ENCODE data around the gene VSX2. TPM values are rescaled to one million over a fixed set of nuclear protein-coding genes. Genes with fewer than 3 reads are reported as not detected.

The VSX2 gene
- polyA plus RNA-seq, 1 donor from 2014 or later, result not detected

GRCh38 chr14:74221741-74222140 lies 17.5 kb upstream of the VSX2 start:
- Histone ChIP-seq H3K27ac (ENCODE audit: low read length) (no peak overlapping the region), H3K4me2 (ENCODE audit: low read length) (no peak overlapping the region), H3K79me2 (replicated peaks; ENCODE audit: insufficient read depth, low read length) (no peaks in the 10 kb centered on the region), H4K20me1 (ENCODE audit: insufficient read depth) (no peaks in the 10 kb centered on the region), H2AFZ (ENCODE audit: low read depth, low read length) (no peak overlapping the region), H3F3A (ENCODE audit: insufficient read depth, low read length, poor library complexity, severe bottlenecking) (no peaks in the 10 kb centered on the region), H3K9me3 (ENCODE audit: low read length) (no peaks in the 10 kb centered on the region), H3K4me3 (ENCODE audit: low read length) (no peak overlapping the region), H3K27me3 (ENCODE audit: insufficient read depth, low read depth, low read length) (no peaks in the 10 kb centered on the region), H3K36me3 (ENCODE audit: insufficient read depth, low read length) (no peaks in the 10 kb centered on the region), H3K9ac (ENCODE audit: low read length) (no peak overlapping the region), H3K9me2 (ENCODE audit: insufficient read depth, low read length) (no peaks in the 10 kb centered on the region)
- TF ChIP-seq SMC3 (conservative IDR thresholded peaks at IDR 0.05; ENCODE audit: poor library complexity), result no peak
- no peak for TF ChIP-seq MXI1 (conservative IDR thresholded peaks at IDR 0.05; ENCODE audit: poor library complexity, severe bottlenecking)
- no peak for TF ChIP-seq EP300 (conservative IDR thresholded peaks at IDR 0.05; ENCODE audit: poor library complexity, severe bottlenecking)
- no peak for TF ChIP-seq EZH2 (IDR thresholded peaks at IDR 0.05; ENCODE audit: borderline replicate concordance, insufficient read depth, low read length, poor library complexity, severe bottlenecking)
- TF ChIP-seq CTCF (IDR thresholded peaks at IDR 0.05; ENCODE audit: poor library complexity, severe bottlenecking), result no peak
- no peak for TF ChIP-seq REST (IDR thresholded peaks at IDR 0.05; ENCODE audit: borderline replicate concordance)
- TF ChIP-seq TAF1 (IDR thresholded peaks at IDR 0.05; ENCODE audit: low read depth), result no peak
- TF ChIP-seq RAD21 (conservative IDR thresholded peaks at IDR 0.05), result no peak
- TF ChIP-seq POLR2AphosphoS5 (IDR thresholded peaks at IDR 0.05), result no peak

- no peaks in the 10 kb centered on the region for H4K20me1 ChIP-seq (ENCODE audit: insufficient read depth)
- no peak for TF ChIP-seq REST (IDR thresholded peaks at IDR 0.05; ENCODE audit: borderline replicate concordance)
- H3K36me3 ChIP-seq (ENCODE audit: insufficient read depth, low read length), result no peaks in the 10 kb centered on the region
- H3F3A ChIP-seq (ENCODE audit: insufficient read depth, low read length, poor library complexity, severe bottlenecking), result no peaks in the 10 kb centered on the region
- H3K9ac ChIP-seq (ENCODE audit: low read length), result no peak overlapping the region
- H2AFZ ChIP-seq (ENCODE audit: low read depth, low read length), result no peak overlapping the region
- H3K27ac ChIP-seq (ENCODE audit: low read length), result no peak overlapping the region
- H3K4me3 ChIP-seq (ENCODE audit: low read length), result no peak overlapping the region
- no peaks in the 10 kb centered on the region for H3K9me3 ChIP-seq (ENCODE audit: low read length)
- H3K9me2 ChIP-seq (ENCODE audit: insufficient read depth, low read length), result no peaks in the 10 kb centered on the region
- no peak overlapping the region for H3K4me2 ChIP-seq (ENCODE audit: low read length)
- no peaks in the 10 kb centered on the region for H3K27me3 ChIP-seq (ENCODE audit: insufficient read depth, low read depth, low read length)
- H3K79me2 ChIP-seq (replicated peaks; ENCODE audit: insufficient read depth, low read length), result no peaks in the 10 kb centered on the region
Measured at GRCh38 chr14:74223016-74223415, 16.2 kb upstream of the VSX2 start.

Measured in neural cell (in vitro differentiated cells).